GM12878 (cell line): Measurements from ENCODE around the gene GPC3. TPM values are rescaled to one million over a fixed set of nuclear protein-coding genes. Genes with fewer than 3 reads are reported as not detected.

Experiments used
- CBFB ChIP-seq: IDR thresholded peaks from 2 replicates; pipeline ENCODE4 v1.6.1; 2016; ENCODE audit warnings: antibody characterized with exemption, low read depth
- CEBPB ChIP-seq, 2 experiments: fragments of 150-350 bp in 1 of 2; IDR thresholded peaks; 2 replicates each; pipeline ENCODE4 v1.6.1; 2012 to 2014; ENCODE audit warnings: low read depth in 2 of 2, low read length in 2 of 2, borderline replicate concordance in 1 of 2, inconsistent platforms in 1 of 2
- EED ChIP-seq: sonication (generic); IDR thresholded peaks from 2 replicates; pipeline ENCODE4 v1.6.1; 2016; ENCODE audit warnings: antibody characterized with exemption, low read depth
- NFIC ChIP-seq: IDR thresholded peaks from 2 replicates; pipeline ENCODE4 v1.6.1; 2012; ENCODE audit warnings: low read depth, mild to moderate bottlenecking, inconsistent platforms, low read length, moderate library complexity
- NRF1 ChIP-seq: conservative IDR thresholded peaks from 2 replicates; pipeline ENCODE4 v1.6.1; 2011; ENCODE audit warnings: mild to moderate bottlenecking, low read depth, low read length, improper control_type of control experiment
- SUZ12 ChIP-seq: fragments of 200-600 bp; sonication (generic); IDR thresholded peaks from one replicate; pipeline ENCODE4 v1.6.1; 2018; ENCODE audit warnings: antibody characterized with exemption, mild to moderate bottlenecking; ENCODE audit not compliant: unreplicated experiment
- polyA plus RNA-seq, 11 experiments: library from polyadenylated mRNA; depleted of rRNA in 4 of 11; unstranded in 6 of 11; stranded (reverse) in 5 of 11; fragments of >200 nt; fragmentation: Nextera tagmentation in 4 of 11; fragmentation: Illumina TruSeq in 1 of 11; extraction: Ambion mirVana in 4 of 11; extraction: Trizol in 1 of 11; gene quantifications; 1 replicate in 1 of 11; 2 replicates in 10 of 11; pipeline versions ENCODE4 v1.2.1 to v1.2.3, GENCODE V29; 2011 to 2016; ENCODE audit warnings: inconsistent platforms in 2 of 11, missing spikeins in 2 of 11, low read depth in 1 of 11
- total RNA-seq, 4 experiments: library from RNA; depleted of rRNA in 3 of 4; stranded (reverse); fragments of >200 nt in 3 of 4; fragmentation: Illumina TruSeq in 1 of 4; extraction: Trizol in 1 of 4; gene quantifications; 2 replicates each; pipeline versions ENCODE4 v1.2.1 to v1.2.3, GENCODE V29; 2013 to 2021
- TF ChIP-seq, protein P1 (sequence below): fragments of 450-650 bp; formaldehyde crosslinking; IDR thresholded peaks from 2 replicates; pipeline ENCODE4 v1.4.0; 2022; ENCODE audit warnings: mild to moderate bottlenecking, moderate library complexity
- TF ChIP-seq, protein P2 (sequence below), 3 experiments: IDR thresholded peaks in 2 of 3; conservative IDR thresholded peaks in 1 of 3; 2 replicates each; pipeline ENCODE4 v1.5.1; 2011; ENCODE audit warnings: low read depth in 3 of 3, low read length in 3 of 3, mild to moderate bottlenecking in 3 of 3, control low read depth in 2 of 3, moderate library complexity in 2 of 3, inconsistent platforms in 1 of 3, mixed read lengths in 1 of 3; ENCODE audit not compliant: control insufficient read depth in 2 of 3, insufficient read depth in 1 of 3; ENCODE audit errors: extremely low read depth in 1 of 3
- TF ChIP-seq, protein P3 (sequence below): fragments of 450-650 bp; IDR thresholded peaks from 2 replicates; pipeline ENCODE4 v1.6.1; 2017; ENCODE audit warnings: mild to moderate bottlenecking, moderate library complexity

GPC3 gene
- total and polyA plus RNA-seq, 10 of the 15 experiments (the other 5 are each of a cell fraction or from before 2014, with no cell fraction given), result 0.09 to 0.82 TPM; not detected in 8

DNA sequence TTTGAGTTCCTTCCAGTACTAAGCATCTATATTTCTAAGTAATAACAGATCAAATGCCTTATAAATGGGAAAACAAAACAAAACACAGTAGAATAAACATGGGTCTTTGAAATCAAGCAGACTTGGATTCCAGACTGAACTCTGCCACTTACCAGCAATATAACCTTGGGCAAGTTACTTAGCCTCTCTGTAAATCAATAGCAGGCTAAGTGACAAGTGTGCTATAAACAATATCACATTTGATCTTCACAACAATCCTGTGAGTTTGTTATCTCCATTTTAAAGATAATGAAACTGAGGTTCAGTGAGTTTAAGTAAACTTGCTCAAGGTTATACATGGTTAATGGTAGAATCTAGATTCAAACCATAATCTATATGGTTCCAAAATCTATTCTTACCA lies 165.8 kb downstream of the GPC3 start (continued):
- TF ChIP-seq, protein P1, sequence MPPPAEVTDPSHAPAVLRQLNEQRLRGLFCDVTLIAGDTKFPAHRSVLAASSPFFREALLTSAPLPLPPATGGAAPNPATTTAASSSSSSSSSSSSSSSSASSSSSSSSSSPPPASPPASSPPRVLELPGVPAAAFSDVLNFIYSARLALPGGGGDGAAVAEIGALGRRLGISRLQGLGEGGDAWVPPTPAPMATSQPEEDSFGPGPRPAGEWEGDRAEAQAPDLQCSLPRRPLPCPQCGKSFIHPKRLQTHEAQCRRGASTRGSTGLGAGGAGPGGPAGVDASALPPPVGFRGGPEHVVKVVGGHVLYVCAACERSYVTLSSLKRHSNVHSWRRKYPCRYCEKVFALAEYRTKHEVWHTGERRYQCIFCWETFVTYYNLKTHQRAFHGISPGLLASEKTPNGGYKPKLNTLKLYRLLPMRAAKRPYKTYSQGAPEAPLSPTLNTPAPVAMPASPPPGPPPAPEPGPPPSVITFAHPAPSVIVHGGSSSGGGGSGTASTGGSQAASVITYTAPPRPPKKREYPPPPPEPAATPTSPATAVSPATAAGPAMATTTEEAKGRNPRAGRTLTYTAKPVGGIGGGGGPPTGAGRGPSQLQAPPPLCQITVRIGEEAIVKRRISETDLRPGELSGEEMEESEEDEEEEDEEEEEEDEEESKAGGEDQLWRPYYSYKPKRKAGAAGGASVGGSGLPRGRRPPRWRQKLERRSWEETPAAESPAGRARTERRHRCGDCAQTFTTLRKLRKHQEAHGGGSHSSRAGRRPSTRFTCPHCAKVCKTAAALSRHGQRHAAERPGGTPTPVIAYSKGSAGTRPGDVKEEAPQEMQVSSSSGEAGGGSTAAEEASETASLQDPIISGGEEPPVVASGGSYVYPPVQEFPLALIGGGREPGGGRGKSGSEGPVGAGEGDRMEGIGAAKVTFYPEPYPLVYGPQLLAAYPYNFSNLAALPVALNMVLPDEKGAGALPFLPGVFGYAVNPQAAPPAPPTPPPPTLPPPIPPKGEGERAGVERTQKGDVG (CRISPR knock-in tag), result no peak
- TF ChIP-seq CBFB (no peak), NRF1 (no peak), CEBPB (IDR thresholded peaks at IDR 0.05; ENCODE audit: borderline replicate concordance in 1 of 2, low read depth in 2 of 2, low read length in 2 of 2) (no peak), EED (no peak), NFIC (no peak), SUZ12 (no peak)
- TF ChIP-seq, protein P2, sequence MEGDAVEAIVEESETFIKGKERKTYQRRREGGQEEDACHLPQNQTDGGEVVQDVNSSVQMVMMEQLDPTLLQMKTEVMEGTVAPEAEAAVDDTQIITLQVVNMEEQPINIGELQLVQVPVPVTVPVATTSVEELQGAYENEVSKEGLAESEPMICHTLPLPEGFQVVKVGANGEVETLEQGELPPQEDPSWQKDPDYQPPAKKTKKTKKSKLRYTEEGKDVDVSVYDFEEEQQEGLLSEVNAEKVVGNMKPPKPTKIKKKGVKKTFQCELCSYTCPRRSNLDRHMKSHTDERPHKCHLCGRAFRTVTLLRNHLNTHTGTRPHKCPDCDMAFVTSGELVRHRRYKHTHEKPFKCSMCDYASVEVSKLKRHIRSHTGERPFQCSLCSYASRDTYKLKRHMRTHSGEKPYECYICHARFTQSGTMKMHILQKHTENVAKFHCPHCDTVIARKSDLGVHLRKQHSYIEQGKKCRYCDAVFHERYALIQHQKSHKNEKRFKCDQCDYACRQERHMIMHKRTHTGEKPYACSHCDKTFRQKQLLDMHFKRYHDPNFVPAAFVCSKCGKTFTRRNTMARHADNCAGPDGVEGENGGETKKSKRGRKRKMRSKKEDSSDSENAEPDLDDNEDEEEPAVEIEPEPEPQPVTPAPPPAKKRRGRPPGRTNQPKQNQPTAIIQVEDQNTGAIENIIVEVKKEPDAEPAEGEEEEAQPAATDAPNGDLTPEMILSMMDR (IDR thresholded peaks at IDR 0.05 in 2 of 3, conservative IDR thresholded peaks at IDR 0.05 in 1 of 3; ENCODE audit: control insufficient read depth in 2 of 3, extremely low read depth in 1 of 3, insufficient read depth in 1 of 3, low read depth in 3 of 3, low read length in 3 of 3), result no peak
- TF ChIP-seq, protein P3, sequence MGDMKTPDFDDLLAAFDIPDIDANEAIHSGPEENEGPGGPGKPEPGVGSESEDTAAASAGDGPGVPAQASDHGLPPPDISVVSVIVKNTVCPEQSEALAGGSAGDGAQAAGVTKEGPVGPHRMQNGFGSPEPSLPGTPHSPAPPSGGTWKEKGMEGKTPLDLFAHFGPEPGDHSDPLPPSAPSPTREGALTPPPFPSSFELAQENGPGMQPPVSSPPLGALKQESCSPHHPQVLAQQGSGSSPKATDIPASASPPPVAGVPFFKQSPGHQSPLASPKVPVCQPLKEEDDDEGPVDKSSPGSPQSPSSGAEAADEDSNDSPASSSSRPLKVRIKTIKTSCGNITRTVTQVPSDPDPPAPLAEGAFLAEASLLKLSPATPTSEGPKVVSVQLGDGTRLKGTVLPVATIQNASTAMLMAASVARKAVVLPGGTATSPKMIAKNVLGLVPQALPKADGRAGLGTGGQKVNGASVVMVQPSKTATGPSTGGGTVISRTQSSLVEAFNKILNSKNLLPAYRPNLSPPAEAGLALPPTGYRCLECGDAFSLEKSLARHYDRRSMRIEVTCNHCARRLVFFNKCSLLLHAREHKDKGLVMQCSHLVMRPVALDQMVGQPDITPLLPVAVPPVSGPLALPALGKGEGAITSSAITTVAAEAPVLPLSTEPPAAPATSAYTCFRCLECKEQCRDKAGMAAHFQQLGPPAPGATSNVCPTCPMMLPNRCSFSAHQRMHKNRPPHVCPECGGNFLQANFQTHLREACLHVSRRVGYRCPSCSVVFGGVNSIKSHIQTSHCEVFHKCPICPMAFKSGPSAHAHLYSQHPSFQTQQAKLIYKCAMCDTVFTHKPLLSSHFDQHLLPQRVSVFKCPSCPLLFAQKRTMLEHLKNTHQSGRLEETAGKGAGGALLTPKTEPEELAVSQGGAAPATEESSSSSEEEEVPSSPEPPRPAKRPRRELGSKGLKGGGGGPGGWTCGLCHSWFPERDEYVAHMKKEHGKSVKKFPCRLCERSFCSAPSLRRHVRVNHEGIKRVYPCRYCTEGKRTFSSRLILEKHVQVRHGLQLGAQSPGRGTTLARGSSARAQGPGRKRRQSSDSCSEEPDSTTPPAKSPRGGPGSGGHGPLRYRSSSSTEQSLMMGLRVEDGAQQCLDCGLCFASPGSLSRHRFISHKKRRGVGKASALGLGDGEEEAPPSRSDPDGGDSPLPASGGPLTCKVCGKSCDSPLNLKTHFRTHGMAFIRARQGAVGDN, result no peak
